H1 (cell line): ENCODE data around the gene CYP11A1. TPM values are rescaled to one million over a fixed set of nuclear protein-coding genes. Genes with fewer than 3 reads are reported as not detected.

Experiments used
- CTCF ChIA-PET: fragments of 300-600 bp; sonication (Branson Sonifier 250); formaldehyde crosslinking; loops from one replicate; lab custom pipeline; 2021; ENCODE audit not compliant: partially characterized antibody; lab: Charles Lee
- POLR2A ChIA-PET: fragments of 300-600 bp; sonication (Branson Sonifier 250); formaldehyde crosslinking; loops from one replicate; lab custom pipeline; 2021; ENCODE audit warnings: inconsistent platforms; ENCODE audit not compliant: partially characterized antibody; lab: Charles Lee
- DNase-seq, 2 experiments: peaks; one replicate each; pipeline versions ENCODE4 v3.0.0 to v3.0.0-alpha.2; 2010 to 2022; ENCODE audit warnings: low spot score in 2 of 2, low read depth in 1 of 2, mixed read lengths in 1 of 2
- FAIRE-seq: peaks from 2 replicates; lab custom pipeline; 2011; peaks lifted over from hg19 to GRCh38; lab: Jason Lieb, UNC
- H2AFZ ChIP-seq: 2 replicates; pipeline ENCODE4 v1.8.1; 2012; ENCODE audit warnings: low read length, inconsistent platforms
- H2AK5ac ChIP-seq: 2 replicates; pipeline ENCODE4 v1.6.1; 2013; ENCODE audit warnings: low read depth, low read length
- H2BK120ac ChIP-seq: replicated peaks from 2 replicates; pipeline ENCODE3; 2013; ENCODE audit warnings: low read depth, low read length, inconsistent platforms
- H2BK12ac ChIP-seq: 2 replicates; pipeline ENCODE4 v1.6.1; 2013; ENCODE audit warnings: low read depth, low read length
- H2BK15ac ChIP-seq: 2 replicates; pipeline ENCODE4 v1.6.1; 2013; ENCODE audit warnings: low read length
- H2BK20ac ChIP-seq: 2 replicates; pipeline ENCODE4 v1.6.1; 2013; ENCODE audit warnings: low read length
- H2BK5ac ChIP-seq: 2 replicates; pipeline ENCODE4 v1.6.1; 2013; ENCODE audit warnings: low read depth, low read length
- H3K14ac ChIP-seq: 2 replicates; pipeline ENCODE4 v1.6.1; 2013; ENCODE audit warnings: inconsistent platforms; ENCODE audit not compliant: insufficient read length
- H3K18ac ChIP-seq: 2 replicates; pipeline ENCODE4 v1.6.1; 2013; ENCODE audit warnings: low read length; ENCODE audit errors: extremely low read depth
- H3K23ac ChIP-seq: 2 replicates; pipeline ENCODE4 v1.6.1; 2013; ENCODE audit warnings: inconsistent platforms; ENCODE audit not compliant: insufficient read length
- H3K23me2 ChIP-seq: 2 replicates; pipeline ENCODE4 v1.6.1; 2013; ENCODE audit warnings: low read depth, low read length
- H3K27ac ChIP-seq: 2 replicates; pipeline ENCODE4 v1.6.1; 2011; ENCODE audit warnings: low read depth, low read length, inconsistent platforms
- H3K27me3 ChIP-seq, 4 experiments: replicated peaks in 1 of 4; 1 replicate in 1 of 4; 2 replicates in 3 of 4; pipeline versions ENCODE4 v1.6.1 to v1.8.1; 2011 to 2013; ENCODE audit warnings: low read length in 3 of 4, mild to moderate bottlenecking in 3 of 4, inconsistent platforms in 2 of 4, mixed read lengths in 2 of 4, moderate library complexity in 1 of 4; ENCODE audit not compliant: control insufficient read depth in 3 of 4, insufficient read depth in 3 of 4; ENCODE audit errors: extremely low read depth in 1 of 4
- H3K36me3 ChIP-seq, 4 experiments: 2 replicates each; pipeline versions ENCODE4 v1.6.1 to v1.8.1; 2011 to 2013; ENCODE audit warnings: mild to moderate bottlenecking in 4 of 4, low read length in 3 of 4, moderate library complexity in 2 of 4, control low read depth in 1 of 4, inconsistent platforms in 1 of 4; ENCODE audit not compliant: insufficient read depth in 4 of 4, control insufficient read depth in 2 of 4
- H3K4ac ChIP-seq: replicated peaks from 2 replicates; pipeline ENCODE3; 2013; ENCODE audit warnings: low read length, low read depth, mixed read lengths, inconsistent platforms; ENCODE audit not compliant: insufficient read length
- H3K4me1 ChIP-seq, 4 experiments: replicated peaks in 1 of 4; 1 replicate in 1 of 4; 2 replicates in 3 of 4; pipeline versions ENCODE4 v1.6.1 to v1.8.1; 2011 to 2013; ENCODE audit warnings: low read length in 3 of 4, inconsistent platforms in 2 of 4, mixed read lengths in 1 of 4; ENCODE audit not compliant: insufficient read depth in 4 of 4, control insufficient read depth in 3 of 4
- H3K4me2 ChIP-seq, 2 experiments: 2 replicates each; pipeline versions ENCODE4 v1.6.1 to v1.8.1; 2011 to 2013; ENCODE audit warnings: low read depth in 2 of 2, low read length in 2 of 2, control low read depth in 1 of 2, inconsistent platforms in 1 of 2, mild to moderate bottlenecking in 1 of 2; ENCODE audit not compliant: insufficient read depth in 1 of 2
- H3K4me3 ChIP-seq, 4 experiments: fragments of 200-600, 300-600 bp in 1 of 4; sonication (generic), shearing (Covaris generic), sonication (Bioruptor Twin) in 1 of 4; 2 replicates each; pipeline versions ENCODE4 v1.5.1 to v1.8.1; 2011 to 2016; ENCODE audit warnings: low read length in 4 of 4, low read depth in 3 of 4, control low read depth in 2 of 4, inconsistent platforms in 2 of 4, mild to moderate bottlenecking in 2 of 4, mixed read lengths in 1 of 4, moderate library complexity in 1 of 4; ENCODE audit not compliant: insufficient read depth in 2 of 4; ENCODE audit errors: extremely low read depth in 1 of 4
- H3K56ac ChIP-seq: replicated peaks from 2 replicates; pipeline ENCODE3; 2013; ENCODE audit warnings: low read depth, mild to moderate bottlenecking, mixed read lengths, low read length, inconsistent platforms; ENCODE audit not compliant: insufficient read length
- H3K79me1 ChIP-seq: 2 replicates; pipeline ENCODE4 v1.6.1; 2013; ENCODE audit warnings: low read depth, low read length, control low read depth
- H3K79me2 ChIP-seq, 2 experiments: 2 replicates each; pipeline versions ENCODE4 v1.6.1 to v1.8.1; 2012 to 2013; ENCODE audit warnings: low read length in 2 of 2, mild to moderate bottlenecking in 2 of 2, inconsistent platforms in 1 of 2; ENCODE audit not compliant: insufficient read depth in 2 of 2, control insufficient read depth in 1 of 2
- H3K9ac ChIP-seq, 4 experiments: replicated peaks in 1 of 4; 1 replicate in 1 of 4; 2 replicates in 3 of 4; pipeline versions ENCODE4 v1.6.1 to v1.8.1; 2011 to 2013; ENCODE audit warnings: low read depth in 3 of 4, low read length in 3 of 4, control low read depth in 2 of 4, mild to moderate bottlenecking in 2 of 4, moderate library complexity in 2 of 4, inconsistent platforms in 1 of 4; ENCODE audit errors: extremely low read depth in 1 of 4
- H3K9me3 ChIP-seq, 2 experiments: 2 replicates each; pipeline versions ENCODE4 v1.6.1 to v1.8.1; 2012 to 2013; ENCODE audit warnings: mild to moderate bottlenecking in 2 of 2, moderate library complexity in 2 of 2, control low read depth in 1 of 2, inconsistent platforms in 1 of 2, low read depth in 1 of 2, low read length in 1 of 2, mixed read lengths in 1 of 2; ENCODE audit not compliant: insufficient read depth in 2 of 2
- H4K20me1 ChIP-seq, 2 experiments: replicated peaks in 1 of 2; 2 replicates each; pipeline versions ENCODE3 to v1.8.1; 2011 to 2013; ENCODE audit warnings: inconsistent platforms in 2 of 2, low read length in 2 of 2, mild to moderate bottlenecking in 1 of 2; ENCODE audit not compliant: insufficient read depth in 2 of 2, control insufficient read depth in 1 of 2
- H4K5ac ChIP-seq: 2 replicates; pipeline ENCODE4 v1.6.1; 2013; ENCODE audit warnings: low read length, low read depth, mixed read lengths, inconsistent platforms; ENCODE audit not compliant: insufficient read length
- H4K8ac ChIP-seq: 2 replicates; pipeline ENCODE4 v1.8.0; 2013; ENCODE audit warnings: mild to moderate bottlenecking, moderate library complexity, low read length, inconsistent platforms; ENCODE audit not compliant: insufficient read depth; ENCODE audit errors: extremely low read depth
- H4K91ac ChIP-seq: replicated peaks from 2 replicates; pipeline ENCODE3; 2013; ENCODE audit warnings: low read length, mixed read lengths, inconsistent platforms; ENCODE audit not compliant: insufficient read length
- CBX8 ChIP-seq: fragments of 300-800, 300-1000 bp; sonication (generic); IDR thresholded peaks from 2 replicates; pipeline ENCODE4 v1.7.1; 2016; ENCODE audit warnings: low read depth, low read length, borderline replicate concordance
- CHD2 ChIP-seq: IDR thresholded peaks from 2 replicates; pipeline ENCODE4 v1.6.1; 2012; ENCODE audit warnings: low read length, improper control_type of control experiment
- FOSL1 ChIP-seq: IDR thresholded peaks from 2 replicates; pipeline ENCODE4 v1.6.1; 2011; ENCODE audit warnings: mild to moderate bottlenecking, low read depth, low read length, moderate library complexity; ENCODE audit not compliant: insufficient read depth
- NANOG ChIP-seq: IDR thresholded peaks from 2 replicates; pipeline ENCODE4 v1.6.1; 2011; ENCODE audit warnings: low read length, low read depth, mild to moderate bottlenecking, inconsistent platforms; ENCODE audit not compliant: insufficient read depth, poor library complexity, severe bottlenecking
- POLR2A ChIP-seq, 2 experiments: IDR thresholded peaks; 1 replicate in 1 of 2; 2 replicates in 1 of 2; pipeline ENCODE4 v1.6.1; 2011; ENCODE audit warnings: low read depth in 2 of 2, low read length in 2 of 2, mild to moderate bottlenecking in 2 of 2; ENCODE audit errors: control extremely low read depth in 1 of 2
- POLR2AphosphoS5 ChIP-seq: IDR thresholded peaks from 2 replicates; pipeline ENCODE4 v1.6.1; 2011; ENCODE audit warnings: low read depth, low read length
- RAD21 ChIP-seq, 2 experiments: IDR thresholded peaks in 1 of 2; conservative IDR thresholded peaks in 1 of 2; 2 replicates each; pipeline ENCODE4 v1.6.1; 2011; ENCODE audit warnings: low read depth in 2 of 2, low read length in 2 of 2, improper control_type of control experiment in 1 of 2, inconsistent platforms in 1 of 2, mild to moderate bottlenecking in 1 of 2, moderate library complexity in 1 of 2
- SUZ12 ChIP-seq: fragments of 200-600 bp; sonication (generic); IDR thresholded peaks from 2 replicates; pipeline ENCODE4 v1.6.1; 2012; ENCODE audit warnings: mild to moderate bottlenecking, inconsistent platforms, low read length, moderate library complexity, mixed read lengths
- TCF12 ChIP-seq: IDR thresholded peaks from 2 replicates; pipeline ENCODE4 v1.6.1; 2011; ENCODE audit warnings: low read depth, mild to moderate bottlenecking, low read length
- WGBS, 2 experiments: shearing (Covaris generic) in 1 of 2; methylation state at CpG; one replicate each; pipeline versions ENCODE4 v1.1.6 to v1.1.7; 2013 to 2015; ENCODE audit warnings: low lambda C conversion rate in 2 of 2, mixed read lengths in 2 of 2, inconsistent platforms in 1 of 2, low coverage in 1 of 2, missing lambda C conversion rate in 1 of 2; ENCODE audit not compliant: insufficient replicate concordance in 2 of 2, insufficient coverage in 1 of 2, insufficient read length in 1 of 2; ENCODE audit errors: extremely low coverage in 1 of 2, missing lambda C conversion rate in 1 of 2; 5-methylcytosine and 5-hydroxymethylcytosine counted together
- polyA plus RNA-seq, 7 experiments: library from polyadenylated mRNA; depleted of rRNA in 3 of 7; stranded (reverse) in 5 of 7; unstranded in 2 of 7; fragments of >200 nt in 5 of 7; fragments of 200-250 nt in 2 of 7; gene quantifications; 1 replicate in 5 of 7; 2 replicates in 1 of 7; 4 replicates in 1 of 7; pipeline versions ENCODE4 v1.2.1 to v1.2.3, GENCODE V29; 2011 to 2013; ENCODE audit warnings: missing spikeins in 2 of 7, mixed read lengths in 2 of 7
- total RNA-seq: library from RNA; stranded (reverse); fragmentation: NEBNext Ultra II Directional; extraction: Animal tissue kit (Norgen Biotek cat#: 25700); gene quantifications from 2 replicates; pipeline ENCODE4 v1.2.1, GENCODE V29; 2021

Gene CYP11A1
- total and polyA plus RNA-seq, 2 of the 8 experiments (the other 6 are each of a cell fraction or from before 2014, with no cell fraction given): 1.9 to 7.2 TPM

DNA sequence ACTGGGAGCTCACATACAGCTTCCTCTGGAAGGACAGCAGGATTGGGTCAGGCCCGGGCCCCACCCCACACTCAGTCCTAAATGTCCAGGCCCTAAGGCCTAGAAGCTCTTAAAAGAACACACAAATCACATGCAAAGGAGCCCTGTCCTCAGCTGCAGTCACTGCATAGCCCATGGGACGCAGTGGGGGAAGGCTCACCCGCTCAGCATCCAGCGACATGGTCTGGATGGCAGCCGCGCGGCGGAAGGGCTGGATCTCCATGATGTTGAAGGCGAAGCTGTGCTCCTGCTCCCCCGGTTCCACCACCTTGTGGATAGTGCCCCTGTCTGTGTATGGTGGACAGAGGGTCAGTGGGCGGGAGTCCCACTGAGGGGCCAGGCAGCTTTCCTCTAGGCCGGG lies 44.2 kb upstream of the CYP11A1 start:
- H3K23me2 ChIP-seq: peaks cover 3% of the 10 kb centered on the region; the same call in 1 of the 2 replicates
- TF ChIP-seq CHD2: no peak
- TF ChIP-seq SUZ12: no peak
- no peak for TF ChIP-seq POLR2AphosphoS5
- no peak for TF ChIP-seq FOSL1
- no peak for TF ChIP-seq RAD21 (IDR thresholded peaks at IDR 0.05 in 1 of 2, conservative IDR thresholded peaks at IDR 0.05 in 1 of 2; ENCODE audit: low read depth in 2 of 2, low read length in 2 of 2)
- no peak for TF ChIP-seq NANOG
- TF ChIP-seq CBX8: no peak
- no peak for TF ChIP-seq TCF12
- no peak for TF ChIP-seq POLR2A (IDR thresholded peaks at IDR 0.05; ENCODE audit: control extremely low read depth in 1 of 2, low read depth in 2 of 2, low read length in 2 of 2)
- DNase-seq (no peak), FAIRE-seq (no peak)
- no peak overlapping the region for H3K4me3 ChIP-seq
- ChIA-PET CTCF (interaction anchor here (0.6 to 5.5 kb wide), 14 partner anchors 14 to 460 kb away, joined by 3 to 30 read pairs (median 4); no protein-coding TSS in a partner anchor), POLR2A (interaction anchor here (0.9 to 2.3 kb wide), 4 partner anchors 9 to 30 kb away, joined by 3 to 8 read pairs (median 6); no protein-coding TSS in a partner anchor)
- no peak overlapping the region for H2AFZ ChIP-seq
- no peak overlapping the region for H3K23ac ChIP-seq
- no peak overlapping the region for H3K56ac ChIP-seq
- H3K4me2 ChIP-seq: no peak overlapping the region
- no peak overlapping the region for H2BK12ac ChIP-seq
- peaks cover 0 to 10% (median 3%) of the 10 kb centered on the region in 4 experiments; a peak in 5 of 7 replicates for H3K4me1 ChIP-seq
- H3K79me2 ChIP-seq: no peaks in the 10 kb centered on the region
- H2BK20ac ChIP-seq: no peak overlapping the region
- no peak overlapping the region for H2BK5ac ChIP-seq
- WGBS, 2 experiments: 95% methylated on average over 12 of the region's 12 CpGs; no CpG with 5 or more reads in 1 of the 2 experiments
- H3K14ac ChIP-seq: no peak overlapping the region
- H3K36me3 ChIP-seq: peaks cover 0 to 9% (median 4%) of the 10 kb centered on the region in 4 experiments; a peak in 6 of 8 replicates
- H2BK15ac ChIP-seq: no peak overlapping the region
- no peaks in the 10 kb centered on the region for H3K79me1 ChIP-seq
- H4K5ac ChIP-seq: no peak overlapping the region
- peaks cover 3 to 4% of the 10 kb centered on the region in 2 experiments for H4K20me1 ChIP-seq
- H3K4ac ChIP-seq: no peak overlapping the region
- H3K27me3 ChIP-seq: no peaks in the 10 kb centered on the region
- no peak overlapping the region for H3K18ac ChIP-seq
- H2BK120ac ChIP-seq: no peak overlapping the region
- no peak overlapping the region for H4K91ac ChIP-seq
- no peak overlapping the region for H3K27ac ChIP-seq
- no peak overlapping the region for H3K9ac ChIP-seq
- H4K8ac ChIP-seq: no peak overlapping the region
- no peaks in the 10 kb centered on the region for H3K9me3 ChIP-seq
- no peak overlapping the region for H2AK5ac ChIP-seq
